ENCODE data around the gene TTLL7. TPM values are rescaled to one million over a fixed set of nuclear protein-coding genes. Genes with fewer than 3 reads are reported as not detected.

The TTLL7 gene
- polyA plus RNA-seq, 1 donor: 6.3 TPM

DNA sequence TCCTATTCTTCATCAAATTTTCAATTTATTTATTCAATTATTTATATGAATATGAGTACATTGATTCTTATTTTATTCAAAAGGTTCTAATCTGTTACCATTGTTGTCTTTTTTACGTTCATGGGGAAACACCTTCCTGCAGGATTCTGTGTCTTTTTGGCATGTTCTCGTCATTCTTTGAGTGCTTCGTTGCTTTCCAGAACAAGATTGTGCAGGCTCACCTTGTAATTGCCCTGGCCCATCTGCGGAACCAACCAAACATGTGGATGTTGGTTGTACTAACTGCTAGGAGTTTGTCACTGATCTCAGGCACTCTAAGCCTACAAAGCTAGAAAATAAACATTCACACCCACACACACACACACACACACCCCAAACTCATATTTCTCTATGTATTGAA, 182.1 kb downstream of the TTLL7 start:
- DNase-seq: no peak

DNA sequence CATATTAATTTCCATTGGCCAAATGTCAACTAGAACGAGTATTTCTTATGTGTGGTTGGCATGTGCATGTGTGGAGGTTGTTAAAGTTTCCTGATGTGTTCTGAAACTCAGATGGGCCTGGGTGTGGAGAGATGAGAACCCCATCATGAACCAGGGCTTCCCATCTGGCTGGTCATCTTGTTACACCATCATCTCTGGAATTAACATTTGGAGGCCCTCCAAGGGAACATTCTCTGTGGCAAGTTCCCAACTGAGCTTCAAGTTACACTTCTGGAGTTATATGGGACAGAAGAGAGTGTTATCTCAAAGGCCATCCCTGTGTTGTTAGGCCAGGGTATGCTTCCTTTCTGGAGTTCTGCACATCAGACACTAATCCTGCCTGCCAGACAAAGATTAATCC, 183.6 kb downstream of the TTLL7 start:
- DNase-seq: no peak

Other genes with a start within 250 kb of the TTLL7 start
- 59.2 TPM for gene PRKACB, start 145.1 kb upstream of the TTLL7 start, polyA plus RNA-seq (ENCODE audit: insufficient read length)